ENCODE results near the gene PCDH17. TPM values are rescaled to one million over a fixed set of nuclear protein-coding genes. Genes with fewer than 3 reads are reported as not detected.

Gene PCDH17
- total RNA-seq, 4 donors from 2014 or later = 0.57 to 1.3 (median 0.83) TPM

GRCh38 chr13:57637515-57637914, 6.0 kb downstream of the PCDH17 start:
- TF ChIP-seq CTCF (IDR thresholded peaks at IDR 0.05) = no peak
- no peak for TF ChIP-seq POLR2AphosphoS5 (IDR thresholded peaks at IDR 0.05)
- no peak for TF ChIP-seq POLR2A (IDR thresholded peaks at IDR 0.05)
- no peak for TF ChIP-seq EP300 (IDR thresholded peaks at IDR 0.05)

GRCh38 chr13:57638186-57638890, 6.8 kb downstream of the PCDH17 start:
- no peak for DNase-seq (ENCODE audit: low spot score in 2 of 2)
- H3K36me3 ChIP-seq = no peaks in the 10 kb centered on the region
- TF ChIP-seq POLR2A (IDR thresholded peaks at IDR 0.05) = no peak
- no peak for TF ChIP-seq EP300 (IDR thresholded peaks at IDR 0.05)
- TF ChIP-seq POLR2AphosphoS5 (IDR thresholded peaks at IDR 0.05) = no peak
- no peak for TF ChIP-seq CTCF (IDR thresholded peaks at IDR 0.05)
- peaks cover 16% of the 10 kb centered on the region for H3K27me3 ChIP-seq
- 71% methylated on average over 4 of the region's 4 CpGs for WGBS
- H3K4me3 ChIP-seq = no peak overlapping the region
- H3K27ac ChIP-seq = no peak overlapping the region
- H3K4me1 ChIP-seq = no peaks in the 10 kb centered on the region
- H3K9me3 ChIP-seq = no peaks in the 10 kb centered on the region

More at GRCh38 chr13:57637515-57637914, 6.0 kb downstream of the PCDH17 start:
- Histone ChIP-seq H3K36me3 (no peaks in the 10 kb centered on the region), H3K27ac (no peak overlapping the region), H3K4me3 (no peak overlapping the region), H3K4me1 (peaks cover 5% of the 10 kb centered on the region), H3K27me3 (peaks cover 24% of the 10 kb centered on the region), H3K9me3 (no peaks in the 10 kb centered on the region)
- 90% methylated on average over 1 of the region's 1 CpG for WGBS
- no peak for DNase-seq (ENCODE audit: low spot score in 2 of 2)

GRCh38 chr13:57640607-57641006, 9.1 kb downstream of the PCDH17 start:
- H3K4me3 ChIP-seq = no peak overlapping the region

GRCh38 chr13:57641051-57641450, 9.5 kb downstream of the PCDH17 start:
- Histone ChIP-seq H3K27me3 (no peaks in the 10 kb centered on the region), H3K27ac (no peak overlapping the region), H3K9me3 (no peaks in the 10 kb centered on the region), H3K4me3 (no peak overlapping the region), H3K36me3 (no peaks in the 10 kb centered on the region), H3K4me1 (no peaks in the 10 kb centered on the region)
- no peak for TF ChIP-seq CTCF (IDR thresholded peaks at IDR 0.05)
- TF ChIP-seq EP300 (IDR thresholded peaks at IDR 0.05) = no peak
- no peak for TF ChIP-seq POLR2A (IDR thresholded peaks at IDR 0.05)
- TF ChIP-seq POLR2AphosphoS5 (IDR thresholded peaks at IDR 0.05) = no peak
- WGBS = 73% methylated on average over 3 of the region's 3 CpGs
- DNase-seq (ENCODE audit: low spot score in 2 of 2) = no peak

More at GRCh38 chr13:57640607-57641006, 9.1 kb downstream of the PCDH17 start:
- TF ChIP-seq EP300 (IDR thresholded peaks at IDR 0.05) (no peak), POLR2AphosphoS5 (IDR thresholded peaks at IDR 0.05) (no peak), POLR2A (IDR thresholded peaks at IDR 0.05) (no peak), CTCF (IDR thresholded peaks at IDR 0.05) (no peak)
- 85% methylated on average over 4 of the region's 4 CpGs for WGBS
- Histone ChIP-seq H3K27me3 (no peaks in the 10 kb centered on the region), H3K27ac (no peak overlapping the region), H3K36me3 (no peaks in the 10 kb centered on the region), H3K4me1 (no peaks in the 10 kb centered on the region), H3K9me3 (no peaks in the 10 kb centered on the region)
- no peak for DNase-seq (ENCODE audit: low spot score in 2 of 2)

- no peak for DNase-seq (ENCODE audit: low spot score in 2 of 2)
- H3K4me3 ChIP-seq = no peak overlapping the region
- no peak overlapping the region for H3K27ac ChIP-seq
- TF ChIP-seq POLR2AphosphoS5 (IDR thresholded peaks at IDR 0.05) (no peak), POLR2A (IDR thresholded peaks at IDR 0.05) (no peak)
- no peaks in the 10 kb centered on the region for H3K9me3 ChIP-seq
- H3K36me3 ChIP-seq = no peaks in the 10 kb centered on the region
- 61% methylated on average over 3 of the region's 3 CpGs for WGBS
- H3K4me1 ChIP-seq = no peaks in the 10 kb centered on the region
- H3K27me3 ChIP-seq = no peaks in the 10 kb centered on the region
Observed at GRCh38 chr13:57644106-57644505, 12.6 kb downstream of the PCDH17 start.
